H1 (cell line): ENCODE measurements around the gene NRN1.

Experiments
- CEBPB ChIP-seq: IDR thresholded peaks from 2 replicates; pipeline ENCODE4 v1.6.1; 2012; ENCODE audit warnings: low read depth, low read length
- CHD1 ChIP-seq: IDR thresholded peaks from 2 replicates; pipeline ENCODE4 v1.6.1; 2012; ENCODE audit warnings: low read depth, low read length, improper control_type of control experiment
- CTCF ChIP-seq, 3 experiments: IDR thresholded peaks; 1 replicate in 2 of 3; 2 replicates in 1 of 3; pipeline versions ENCODE4 v1.5.1 to v1.6.1; 2011; ENCODE audit warnings: low read length in 3 of 3, mild to moderate bottlenecking in 3 of 3, inconsistent platforms in 2 of 3, low read depth in 1 of 3, moderate library complexity in 1 of 3; ENCODE audit not compliant: insufficient read depth in 1 of 3; ENCODE audit errors: control extremely low read depth in 1 of 3
- POLR2A ChIP-seq, 2 experiments: IDR thresholded peaks; 1 replicate in 1 of 2; 2 replicates in 1 of 2; pipeline ENCODE4 v1.6.1; 2011; ENCODE audit warnings: low read depth in 2 of 2, low read length in 2 of 2, mild to moderate bottlenecking in 2 of 2; ENCODE audit errors: control extremely low read depth in 1 of 2
- POLR2AphosphoS5 ChIP-seq: IDR thresholded peaks from 2 replicates; pipeline ENCODE4 v1.6.1; 2011; ENCODE audit warnings: low read depth, low read length
- RFX5 ChIP-seq: IDR thresholded peaks from 2 replicates; pipeline ENCODE4 v1.6.1; 2011; ENCODE audit warnings: low read depth, low read length, improper control_type of control experiment, borderline replicate concordance
- RNF2 ChIP-seq: fragments of 200-900, 300-1000 bp; sonication (generic); IDR thresholded peaks from 2 replicates; pipeline ENCODE4 v1.7.1; 2016; ENCODE audit warnings: borderline replicate concordance, low read depth, mild to moderate bottlenecking, antibody characterized with exemption, low read length; ENCODE audit not compliant: poor library complexity, severe bottlenecking; ENCODE audit errors: missing control alignments
- SP1 ChIP-seq: IDR thresholded peaks from 2 replicates; pipeline ENCODE4 v1.6.1; 2011; ENCODE audit warnings: low read depth, low read length
- TBP ChIP-seq: IDR thresholded peaks from 2 replicates; pipeline ENCODE4 v1.6.1; 2011; ENCODE audit warnings: low read depth, low read length, improper control_type of control experiment

GRCh38 chr6:5989141-5989723, 17.5 kb downstream of the NRN1 start:
- TF ChIP-seq CTCF (IDR thresholded peaks at IDR 0.05; ENCODE audit: control extremely low read depth in 1 of 3, insufficient read depth in 1 of 3, low read depth in 1 of 3, low read length in 3 of 3) (no peak), POLR2AphosphoS5 (no peak), POLR2A (IDR thresholded peaks at IDR 0.05; ENCODE audit: control extremely low read depth in 1 of 2, low read depth in 2 of 2, low read length in 2 of 2) (no peak), SP1 (no peak), TBP (no peak), RNF2 (no peak), CHD1 (no peak), RFX5 (no peak), CEBPB (no peak)
